H9 (cell line): ENCODE data around the gene ACTBL2. TPM values are rescaled to one million over a fixed set of nuclear protein-coding genes. Genes with fewer than 3 reads are reported as not detected.

Experiments used
- DNase-seq: peaks from one replicate; pipeline ENCODE4 v3.0.0-alpha.2; 2017
- H2AFZ ChIP-seq: one replicate; pipeline ENCODE4 v1.6.1; 2013; ENCODE audit warnings: mild to moderate bottlenecking, low read length, control low read depth, moderate library complexity
- H2AK5ac ChIP-seq: 2 replicates; pipeline ENCODE4 v1.6.1; 2013; ENCODE audit warnings: low read length, control low read depth, mixed read lengths; ENCODE audit not compliant: insufficient read length
- H2BK120ac ChIP-seq: one replicate; pipeline ENCODE4 v1.6.1; 2013; ENCODE audit warnings: low read depth, mild to moderate bottlenecking, low read length, control low read depth, inconsistent platforms; ENCODE audit not compliant: poor library complexity, severe bottlenecking
- H2BK12ac ChIP-seq: 2 replicates; pipeline ENCODE4 v1.6.1; 2013; ENCODE audit warnings: low read length, control low read depth, mixed read lengths, low read depth; ENCODE audit not compliant: insufficient read length
- H2BK15ac ChIP-seq: 2 replicates; pipeline ENCODE4 v1.6.1; 2013; ENCODE audit warnings: low read depth, low read length, control low read depth
- H2BK20ac ChIP-seq: one replicate; pipeline ENCODE4 v1.6.1; 2013; ENCODE audit warnings: low read depth, mild to moderate bottlenecking, low read length, control low read depth, inconsistent platforms; ENCODE audit not compliant: poor library complexity, severe bottlenecking
- H2BK5ac ChIP-seq: 2 replicates; pipeline ENCODE4 v1.6.1; 2013; ENCODE audit warnings: low read length, control low read depth, mixed read lengths; ENCODE audit not compliant: insufficient read length
- H3K14ac ChIP-seq: 2 replicates; pipeline ENCODE4 v1.6.1; 2013; ENCODE audit warnings: low read length, control low read depth; ENCODE audit not compliant: insufficient read depth
- H3K18ac ChIP-seq: 2 replicates; pipeline ENCODE4 v1.6.1; 2013; ENCODE audit warnings: low read depth, mild to moderate bottlenecking, mixed read lengths, low read length, control low read depth; ENCODE audit not compliant: insufficient read length
- H3K23ac ChIP-seq: 2 replicates; pipeline ENCODE4 v1.6.1; 2013; ENCODE audit warnings: low read length, control low read depth, mixed read lengths, low read depth; ENCODE audit not compliant: insufficient read length
- H3K23me2 ChIP-seq: 2 replicates; pipeline ENCODE4 v1.6.1; 2013; ENCODE audit warnings: low read depth, mild to moderate bottlenecking, mixed read lengths, low read length, control low read depth; ENCODE audit not compliant: insufficient read length, poor library complexity, severe bottlenecking
- H3K27ac ChIP-seq: 2 replicates; pipeline ENCODE4 v1.5.1; 2013; ENCODE audit warnings: low read length, control low read depth, mixed read lengths, low read depth; ENCODE audit not compliant: insufficient read length
- H3K27me3 ChIP-seq: 2 replicates; pipeline ENCODE4 v1.6.1; 2013; ENCODE audit warnings: low read length, control low read depth, inconsistent platforms; ENCODE audit not compliant: insufficient read depth
- H3K4ac ChIP-seq: 2 replicates; pipeline ENCODE4 v1.6.1; 2013; ENCODE audit warnings: low read depth, mild to moderate bottlenecking, control low read depth, inconsistent platforms, low read length, moderate library complexity
- H3K4me1 ChIP-seq: 2 replicates; pipeline ENCODE4 v1.6.1; 2013; ENCODE audit warnings: low read length, control low read depth, inconsistent platforms; ENCODE audit not compliant: insufficient read depth
- H3K4me2 ChIP-seq: 2 replicates; pipeline ENCODE4 v1.6.1; 2013; ENCODE audit warnings: low read length, control low read depth, mixed read lengths; ENCODE audit not compliant: insufficient read length, insufficient read depth
- H3K56ac ChIP-seq: 2 replicates; pipeline ENCODE4 v1.6.1; 2013; ENCODE audit warnings: low read depth, mild to moderate bottlenecking, mixed read lengths, low read length, control low read depth; ENCODE audit not compliant: insufficient read length
- H3K79me1 ChIP-seq: 2 replicates; pipeline ENCODE4 v1.6.1; 2013; ENCODE audit warnings: low read depth, mild to moderate bottlenecking, moderate library complexity, low read length, control low read depth, inconsistent platforms; ENCODE audit not compliant: insufficient read depth, poor library complexity, severe bottlenecking
- H3K79me2 ChIP-seq: 2 replicates; pipeline ENCODE4 v1.6.1; 2013; ENCODE audit warnings: low read length, control low read depth, inconsistent platforms; ENCODE audit not compliant: insufficient read depth
- H3K9ac ChIP-seq: 2 replicates; pipeline ENCODE4 v1.6.1; 2013; ENCODE audit warnings: low read length, control low read depth, mixed read lengths; ENCODE audit not compliant: insufficient read length; ENCODE audit errors: extremely low read depth
- H3K9me3 ChIP-seq: one replicate; pipeline ENCODE4 v1.6.1; 2013; ENCODE audit warnings: low read depth, low read length, inconsistent platforms; ENCODE audit not compliant: control insufficient read depth
- H3T11ph ChIP-seq: one replicate; pipeline ENCODE4 v1.6.1; 2013; ENCODE audit warnings: mild to moderate bottlenecking, low read length, control low read depth, inconsistent platforms
- H4K20me1 ChIP-seq: one replicate; pipeline ENCODE4 v1.6.1; 2013; ENCODE audit not compliant: control insufficient read depth, insufficient read length, insufficient read depth
- H4K5ac ChIP-seq: 2 replicates; pipeline ENCODE4 v1.6.1; 2013; ENCODE audit warnings: low read depth, mild to moderate bottlenecking, mixed read lengths, low read length, control low read depth; ENCODE audit not compliant: insufficient read length
- H4K8ac ChIP-seq: replicated peaks from 2 replicates; pipeline ENCODE4 v1.6.1; 2013; ENCODE audit warnings: low read length, control low read depth, mixed read lengths, low read depth; ENCODE audit not compliant: insufficient read length
- H4K91ac ChIP-seq: 2 replicates; pipeline ENCODE4 v1.6.1; 2013; ENCODE audit warnings: low read depth, mild to moderate bottlenecking, moderate library complexity, mixed read lengths, low read length, control low read depth; ENCODE audit not compliant: insufficient read length
- H3K27ac Mint-ChIP-seq, 3 experiments: 2 replicates in 2 of 3; 3 replicates in 1 of 3; pipeline ENCODE4 v1.8.0; 2020 to 2021; ENCODE audit warnings: mixed read lengths in 3 of 3, mild to moderate bottlenecking in 1 of 3, moderate library complexity in 1 of 3
- H3K27me3 Mint-ChIP-seq: 2 replicates; pipeline ENCODE4 v1.8.0; 2021; ENCODE audit warnings: low read depth, mild to moderate bottlenecking, moderate library complexity, mixed read lengths
- H3K36me3 Mint-ChIP-seq, 3 experiments: 2 replicates in 2 of 3; 3 replicates in 1 of 3; pipeline ENCODE4 v1.8.0; 2020 to 2021; ENCODE audit warnings: low read depth in 3 of 3, mixed read lengths in 3 of 3; ENCODE audit not compliant: insufficient read depth in 1 of 3
- H3K4me1 Mint-ChIP-seq, 2 experiments: 2 replicates each; pipeline ENCODE4 v1.8.0; 2020; ENCODE audit warnings: mixed read lengths in 2 of 2
- H3K4me3 Mint-ChIP-seq, 2 experiments: 2 replicates in 1 of 2; 3 replicates in 1 of 2; pipeline ENCODE4 v1.8.0; 2020 to 2021; ENCODE audit warnings: mild to moderate bottlenecking in 2 of 2, mixed read lengths in 2 of 2, moderate library complexity in 1 of 2
- H3K9me3 Mint-ChIP-seq, 2 experiments: 2 replicates in 1 of 2; 3 replicates in 1 of 2; pipeline ENCODE4 v1.8.0; 2020; ENCODE audit warnings: mild to moderate bottlenecking in 2 of 2, mixed read lengths in 2 of 2, moderate library complexity in 1 of 2
- CTCF ChIP-seq: fragments of 200-600 bp; sonication (generic); conservative IDR thresholded peaks from 3 replicates; pipeline ENCODE4 v1.8.0; 2021; ENCODE audit warnings: antibody characterized with exemption, mild to moderate bottlenecking
- WGBS: extraction: QIAGEN DNeasy Blood & Tissue Kit; methylation state at CpG from one replicate; pipeline ENCODE4 v1.1.7; 2013; ENCODE audit warnings: missing lambda C conversion rate, low lambda C conversion rate, mixed read lengths; ENCODE audit not compliant: insufficient read length; ENCODE audit errors: extremely low coverage; 5-methylcytosine and 5-hydroxymethylcytosine counted together
- total RNA-seq: library from RNA; stranded (reverse); gene quantifications from 2 replicates; pipeline ENCODE4 v1.2.1, GENCODE V29; 2021

Gene ACTBL2
- total RNA-seq, 1 experiment from 2014 or later = not detected

- H3K14ac ChIP-seq = no peak overlapping the region
- no peak overlapping the region for H3K23ac ChIP-seq
- no peak overlapping the region for H3K56ac ChIP-seq
- no peak overlapping the region for H3K4ac ChIP-seq
- H3K27me3 Mint-ChIP-seq = no peaks in the 10 kb centered on the region
- H3K9ac ChIP-seq = no peak overlapping the region
- no peak for TF ChIP-seq CTCF
- H2BK20ac ChIP-seq = no peak overlapping the region
- no peak overlapping the region for H2BK5ac ChIP-seq
- no peaks in the 10 kb centered on the region for H3K79me2 ChIP-seq
- H2AK5ac ChIP-seq = no peak overlapping the region
- DNase-seq = no peak
- H3K36me3 Mint-ChIP-seq = no peaks in the 10 kb centered on the region; a peak in 1 of 7 replicates
- H3K9me3 Mint-ChIP-seq = no peaks in the 10 kb centered on the region; a peak in 2 of 5 replicates
- H3K4me2 ChIP-seq = no peak overlapping the region
- no peaks in the 10 kb centered on the region for H3K4me1 ChIP-seq
- no peak overlapping the region for H2BK12ac ChIP-seq
- peaks cover 3 to 14% of the 10 kb centered on the region in 2 experiments; a peak in 2 of 4 replicates for H3K4me1 Mint-ChIP-seq
- H3K9me3 ChIP-seq = no peaks in the 10 kb centered on the region
- WGBS = no CpG with 5 or more reads among the region's 4 CpGs
- no peak overlapping the region for H2BK120ac ChIP-seq
- no peak overlapping the region for H4K5ac ChIP-seq
- no peak overlapping the region for H3K4me3 Mint-ChIP-seq
- no peak overlapping the region for H3T11ph ChIP-seq
- H3K79me1 ChIP-seq = no peaks in the 10 kb centered on the region
- no peak overlapping the region for H3K27ac ChIP-seq
- H3K18ac ChIP-seq = no peak overlapping the region
- no peak overlapping the region for H4K8ac ChIP-seq
- H4K20me1 ChIP-seq = no peaks in the 10 kb centered on the region
- no peak overlapping the region for H3K27ac Mint-ChIP-seq
- no peaks in the 10 kb centered on the region; the same call in 1 of the 2 replicates for H3K27me3 ChIP-seq
- H2BK15ac ChIP-seq = no peak overlapping the region
- H3K23me2 ChIP-seq = no peaks in the 10 kb centered on the region
- no peak overlapping the region for H4K91ac ChIP-seq
- no peak overlapping the region for H2AFZ ChIP-seq
These were observed 36.9 kb downstream of the ACTBL2 start for GRCh38 chr5:57445705-57446037.
